Neural progenitor cell (in vitro differentiated cells): ENCODE data around the gene STAM. TPM values are rescaled to one million over a fixed set of nuclear protein-coding genes. Genes with fewer than 3 reads are reported as not detected.

Experiments used
- DNase-seq: peaks from one replicate; pipeline ENCODE4 v3.0.0-alpha.2; 2016; ENCODE audit warnings: low spot score
- H2AFZ ChIP-seq: fragments of 200-600 bp; sonication (generic); replicated peaks from 2 replicates; pipeline ENCODE4 v1.6.1; 2016; ENCODE audit warnings: antibody characterized with exemption
- H3F3A ChIP-seq: fragments of 200-600 bp; sonication (generic); 2 replicates; pipeline ENCODE4 v1.6.1; 2016; ENCODE audit warnings: antibody characterized with exemption, low read depth
- H3K27ac ChIP-seq: fragments of 200-600 bp; sonication (generic); 2 replicates; pipeline ENCODE4 v1.5.1; 2016; ENCODE audit warnings: mild to moderate bottlenecking
- H3K27me3 ChIP-seq: fragments of 200-600 bp; sonication (generic); 2 replicates; pipeline ENCODE4 v1.6.1; 2016; ENCODE audit warnings: mild to moderate bottlenecking, moderate library complexity
- H3K36me3 ChIP-seq: fragments of 200-600 bp; sonication (generic); 2 replicates; pipeline ENCODE4 v1.5.1; 2016
- H3K4me1 ChIP-seq: fragments of 200-600 bp; sonication (generic); 2 replicates; pipeline ENCODE4 v1.6.1; 2016; ENCODE audit warnings: mixed run types
- H3K4me2 ChIP-seq: fragments of 200-600 bp; sonication (generic); 2 replicates; pipeline ENCODE4 v1.6.1; 2016
- H3K4me3 ChIP-seq: fragments of 200-600 bp; sonication (generic); 2 replicates; pipeline ENCODE4 v1.5.1; 2016
- H3K79me2 ChIP-seq: fragments of 200-600 bp; sonication (generic); 2 replicates; pipeline ENCODE4 v1.6.1; 2016; ENCODE audit warnings: low read depth
- H3K9ac ChIP-seq: fragments of 200-600 bp; sonication (generic); 2 replicates; pipeline ENCODE4 v1.6.1; 2016
- H3K9me3 ChIP-seq: fragments of 200-600 bp; sonication (generic); 2 replicates; pipeline ENCODE4 v1.5.1; 2016; ENCODE audit warnings: low read depth
- H4K20me1 ChIP-seq: fragments of 200-600 bp; sonication (generic); 2 replicates; pipeline ENCODE4 v1.6.1; 2016; ENCODE audit warnings: low read depth
- H3K27ac Mint-ChIP-seq: 3 replicates; pipeline ENCODE4 v1.8.0; 2021; ENCODE audit warnings: mixed read lengths
- H3K27me3 Mint-ChIP-seq: 2 replicates; pipeline ENCODE4 v1.8.0; 2022; ENCODE audit warnings: low read depth, mild to moderate bottlenecking, inconsistent platforms, moderate library complexity, mixed read lengths; ENCODE audit not compliant: insufficient read depth
- H3K36me3 Mint-ChIP-seq: 3 replicates; pipeline ENCODE4 v1.8.0; 2021; ENCODE audit warnings: mixed read lengths
- H3K4me1 Mint-ChIP-seq: 3 replicates; pipeline ENCODE4 v1.8.0; 2021; ENCODE audit warnings: mixed read lengths
- H3K4me3 Mint-ChIP-seq: 3 replicates; pipeline ENCODE4 v1.8.0; 2021; ENCODE audit warnings: mild to moderate bottlenecking, moderate library complexity, mixed read lengths
- H3K9me3 Mint-ChIP-seq: 3 replicates; pipeline ENCODE4 v1.8.0; 2020; ENCODE audit warnings: mixed read lengths
- EZH2 ChIP-seq: fragments of 200-600 bp; sonication (generic); IDR thresholded peaks from 2 replicates; pipeline ENCODE4 v1.6.1; 2017; ENCODE audit warnings: antibody characterized with exemption, mild to moderate bottlenecking, moderate library complexity
- EZH2phosphoT487 ChIP-seq: fragments of 200-600 bp; sonication (generic); IDR thresholded peaks from 2 replicates; pipeline ENCODE4 v1.6.1; 2017; ENCODE audit warnings: antibody characterized with exemption
- total RNA-seq: library from RNA; depleted of rRNA; stranded (reverse); fragments of >200 nt; gene quantifications from 2 replicates; pipeline ENCODE4 v1.2.3, GENCODE V29; 2015; ENCODE audit warnings: low replicate concordance
- TF ChIP-seq, protein P1 (sequence below): fragments of 200-600 bp; sonication (generic); IDR thresholded peaks from 2 replicates; pipeline ENCODE4 v1.5.1; 2017; ENCODE audit warnings: antibody characterized with exemption, mild to moderate bottlenecking

The STAM gene
- total RNA-seq, 1 donor from 2014 or later: 43.2 TPM

GRCh38 chr10:17736223-17736622 lies 92.3 kb downstream of the STAM start:
- H3F3A ChIP-seq: no peaks in the 10 kb centered on the region
- no peaks in the 10 kb centered on the region for H3K36me3 ChIP-seq
- H3K4me3 Mint-ChIP-seq: no peak overlapping the region
- H3K79me2 ChIP-seq: no peaks in the 10 kb centered on the region
- no peak overlapping the region for H3K4me2 ChIP-seq
- H3K4me3 ChIP-seq: no peak overlapping the region
- no peaks in the 10 kb centered on the region for H3K9me3 Mint-ChIP-seq
- H3K9ac ChIP-seq: no peak overlapping the region
- no peak for DNase-seq
- no peaks in the 10 kb centered on the region for H3K9me3 ChIP-seq
- H3K27me3 Mint-ChIP-seq: no peaks in the 10 kb centered on the region
- H2AFZ ChIP-seq: no peak overlapping the region
- H3K4me1 ChIP-seq: no peaks in the 10 kb centered on the region
- H3K27ac Mint-ChIP-seq: no peak overlapping the region
- H3K27ac ChIP-seq: no peak overlapping the region
- H3K4me1 Mint-ChIP-seq: peaks cover 2% of the 10 kb centered on the region
- H3K27me3 ChIP-seq: no peaks in the 10 kb centered on the region
- no peaks in the 10 kb centered on the region for H4K20me1 ChIP-seq
- H3K36me3 Mint-ChIP-seq: no peaks in the 10 kb centered on the region
- TF ChIP-seq, protein P1, sequence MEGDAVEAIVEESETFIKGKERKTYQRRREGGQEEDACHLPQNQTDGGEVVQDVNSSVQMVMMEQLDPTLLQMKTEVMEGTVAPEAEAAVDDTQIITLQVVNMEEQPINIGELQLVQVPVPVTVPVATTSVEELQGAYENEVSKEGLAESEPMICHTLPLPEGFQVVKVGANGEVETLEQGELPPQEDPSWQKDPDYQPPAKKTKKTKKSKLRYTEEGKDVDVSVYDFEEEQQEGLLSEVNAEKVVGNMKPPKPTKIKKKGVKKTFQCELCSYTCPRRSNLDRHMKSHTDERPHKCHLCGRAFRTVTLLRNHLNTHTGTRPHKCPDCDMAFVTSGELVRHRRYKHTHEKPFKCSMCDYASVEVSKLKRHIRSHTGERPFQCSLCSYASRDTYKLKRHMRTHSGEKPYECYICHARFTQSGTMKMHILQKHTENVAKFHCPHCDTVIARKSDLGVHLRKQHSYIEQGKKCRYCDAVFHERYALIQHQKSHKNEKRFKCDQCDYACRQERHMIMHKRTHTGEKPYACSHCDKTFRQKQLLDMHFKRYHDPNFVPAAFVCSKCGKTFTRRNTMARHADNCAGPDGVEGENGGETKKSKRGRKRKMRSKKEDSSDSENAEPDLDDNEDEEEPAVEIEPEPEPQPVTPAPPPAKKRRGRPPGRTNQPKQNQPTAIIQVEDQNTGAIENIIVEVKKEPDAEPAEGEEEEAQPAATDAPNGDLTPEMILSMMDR: no peak
- TF ChIP-seq EZH2phosphoT487: no peak
- no peak for TF ChIP-seq EZH2

GRCh38 chr10:17737027-17737965 lies 93.3 kb downstream of the STAM start:
- Histone ChIP-seq H3K9ac (no peak overlapping the region), H3K4me3 (no peak overlapping the region), H3K27ac (no peak overlapping the region), H3K27me3 (no peaks in the 10 kb centered on the region), H2AFZ (no peak overlapping the region), H4K20me1 (no peaks in the 10 kb centered on the region), H3K36me3 (no peaks in the 10 kb centered on the region), H3K4me1 (no peaks in the 10 kb centered on the region), H3K4me2 (no peak overlapping the region), H3K9me3 (no peaks in the 10 kb centered on the region), H3F3A (no peaks in the 10 kb centered on the region), H3K79me2 (no peaks in the 10 kb centered on the region)
- Mint-ChIP-seq H3K9me3 (no peaks in the 10 kb centered on the region), H3K27ac (no peak overlapping the region), H3K36me3 (no peaks in the 10 kb centered on the region), H3K4me3 (no peak overlapping the region), H3K4me1 (peaks cover 2% of the 10 kb centered on the region), H3K27me3 (no peaks in the 10 kb centered on the region)
- DNase-seq: peak; percentile 55
- TF ChIP-seq, protein P1: peak; percentile 75
- no peak for TF ChIP-seq EZH2
- no peak for TF ChIP-seq EZH2phosphoT487

DNA sequence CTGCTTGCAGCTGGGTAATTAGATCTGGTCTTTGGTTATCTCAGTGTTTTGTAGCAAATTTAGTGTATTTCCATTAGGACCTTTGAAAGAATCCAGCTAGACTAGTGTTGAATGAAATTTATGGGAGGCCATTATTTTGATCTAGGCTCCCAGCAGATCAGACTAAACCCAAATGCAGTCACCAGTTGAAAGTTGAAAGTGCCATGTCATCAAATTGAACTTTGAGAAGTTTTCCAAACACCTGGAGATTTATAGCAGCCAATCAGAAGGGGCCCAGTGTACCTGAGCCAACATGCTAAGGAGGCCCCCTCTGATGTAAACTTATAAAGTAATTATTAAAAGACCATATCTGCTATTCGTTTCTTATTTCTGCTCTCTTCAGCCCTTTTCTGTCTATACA lies 96.7 kb downstream of the STAM start:
- no peaks in the 10 kb centered on the region for H3K27me3 Mint-ChIP-seq
- H3K27me3 ChIP-seq: no peaks in the 10 kb centered on the region

More for the DNA sequence above, 96.7 kb downstream of the STAM start:
- H3K36me3 Mint-ChIP-seq: no peaks in the 10 kb centered on the region
- H3K9me3 ChIP-seq: no peaks in the 10 kb centered on the region
- H4K20me1 ChIP-seq: no peaks in the 10 kb centered on the region
- H2AFZ ChIP-seq: no peak overlapping the region
- no peak overlapping the region for H3K27ac ChIP-seq
- no peaks in the 10 kb centered on the region for H3K4me1 ChIP-seq
- H3K4me2 ChIP-seq: no peak overlapping the region
- TF ChIP-seq EZH2phosphoT487 (no peak), EZH2 (no peak)
- TF ChIP-seq, protein P1: no peak
- H3K27ac Mint-ChIP-seq: no peak overlapping the region
- peaks cover 15% of the 10 kb centered on the region for H3K4me1 Mint-ChIP-seq
- no peak overlapping the region for H3K4me3 ChIP-seq
- DNase-seq: no peak
- H3F3A ChIP-seq: no peaks in the 10 kb centered on the region
- H3K4me3 Mint-ChIP-seq: no peak overlapping the region
- no peaks in the 10 kb centered on the region for H3K36me3 ChIP-seq
- H3K9me3 Mint-ChIP-seq: no peaks in the 10 kb centered on the region
- no peak overlapping the region for H3K9ac ChIP-seq
- no peaks in the 10 kb centered on the region for H3K79me2 ChIP-seq
